KG1 (cell line): Measurements from ENCODE around the gene NRXN3.

Experiments
- DNase-seq: peaks from one replicate; lab custom pipeline; 2025; lab: John Stamatoyannopoulos, UW

Gene NRXN3

GRCh38 chr14:79150226-79150625, 980.1 kb downstream of the NRXN3 start:
- no peak for DNase-seq

GRCh38 chr14:79157369-79157768, 987.2 kb downstream of the NRXN3 start:
- DNase-seq: no peak

- DNase-seq: no peak
Observed at GRCh38 chr14:79161571-79161970, 991.4 kb downstream of the NRXN3 start.

- DNase-seq: no peak
Observed at GRCh38 chr14:79162833-79163232, 992.7 kb downstream of the NRXN3 start.

- DNase-seq: no peak
Observed at GRCh38 chr14:79165471-79166090, 995.4 kb downstream of the NRXN3 start.

GRCh38 chr14:79166171-79166570, 996.0 kb downstream of the NRXN3 start:
- DNase-seq: no peak

GRCh38 chr14:79167957-79168356, 997.8 kb downstream of the NRXN3 start:
- DNase-seq: no peak

- DNase-seq: no peak
Observed at GRCh38 chr14:79175671-79176070, 1005.5 kb downstream of the NRXN3 start.

- DNase-seq: no peak
Observed at GRCh38 chr14:79177106-79177505, 1006.9 kb downstream of the NRXN3 start.

- DNase-seq: no peak
Observed at GRCh38 chr14:79178719-79179118, 1008.5 kb downstream of the NRXN3 start.

- DNase-seq: no peak
Observed at GRCh38 chr14:79179985-79180384, 1009.8 kb downstream of the NRXN3 start.

- no peak for DNase-seq
Observed at GRCh38 chr14:79180656-79181055, 1010.5 kb downstream of the NRXN3 start.

- no peak for DNase-seq
Observed at GRCh38 chr14:79186523-79186922, 1016.4 kb downstream of the NRXN3 start.

- DNase-seq: no peak
Observed at GRCh38 chr14:79193689-79194477, 1023.7 kb downstream of the NRXN3 start.

GRCh38 chr14:79196216-79196615, 1026.0 kb downstream of the NRXN3 start:
- DNase-seq: no peak

GRCh38 chr14:79197516-79197915, 1027.3 kb downstream of the NRXN3 start:
- no peak for DNase-seq

GRCh38 chr14:79199217-79199616, 1029.0 kb downstream of the NRXN3 start:
- DNase-seq: no peak

GRCh38 chr14:79201564-79202207, 1031.5 kb downstream of the NRXN3 start:
- no peak for DNase-seq

- DNase-seq: no peak
Observed at GRCh38 chr14:79204591-79204990, 1034.4 kb downstream of the NRXN3 start.

- DNase-seq: no peak
Observed at GRCh38 chr14:79209418-79209817, 1039.2 kb downstream of the NRXN3 start.

GRCh38 chr14:79225815-79226214, 1055.6 kb downstream of the NRXN3 start:
- no peak for DNase-seq

- DNase-seq: no peak
Observed at GRCh38 chr14:79229383-79229909, 1059.3 kb downstream of the NRXN3 start.

- no peak for DNase-seq
Observed at GRCh38 chr14:79242666-79243065, 1072.5 kb downstream of the NRXN3 start.
